PC-3 (cell line): ENCODE measurements around the gene DCDC1. TPM values are rescaled to one million over a fixed set of nuclear protein-coding genes. Genes with fewer than 3 reads are reported as not detected.

ENCODE experiments used
- ATAC-seq: fragments of 200-7000 bp; cut with Tn5 transposase; 2 replicates; pipeline ENCODE4 v1.9.1; 2020; ENCODE audit warnings: mild to moderate bottlenecking, moderate library complexity
- BruUV-seq: library from RNA; stranded (reverse); fragments of 400-500 nt; replicated peaks from 2 replicates; lab custom pipeline; 2021; lab: Mats Ljungman, UMichigan
- CTCF ChIA-PET: fragments of 300-600 bp; sonication (Branson Sonifier 250); formaldehyde crosslinking; loops from one replicate; lab custom pipeline; 2022; ENCODE audit warnings: antibody characterized with exemption; lab: Charles Lee
- POLR2A ChIA-PET: fragments of 300-600 bp; sonication (Branson Sonifier 250); formaldehyde crosslinking; loops from one replicate; lab custom pipeline; 2022; ENCODE audit warnings: antibody characterized with exemption; ENCODE audit not compliant: unreplicated experiment; lab: Charles Lee
- DNase-seq: peaks from one replicate; pipeline ENCODE4 v3.0.0-alpha.2; 2015
- H2AFZ ChIP-seq: fragments of 300-600 bp; sonication (generic); 2 replicates; pipeline ENCODE4 v1.6.0; 2016; ENCODE audit warnings: antibody characterized with exemption, low read length
- H3F3A ChIP-seq: fragments of 300-600 bp; sonication (generic); one replicate; pipeline ENCODE4 v1.6.0; 2017; ENCODE audit warnings: antibody characterized with exemption, low read length, control low read depth, mild to moderate bottlenecking; ENCODE audit not compliant: unreplicated experiment
- H3K27ac ChIP-seq: fragments of 300-600 bp; sonication (generic); 2 replicates; pipeline ENCODE4 v1.5.1; 2016; ENCODE audit warnings: mild to moderate bottlenecking, low read length
- H3K27me3 ChIP-seq: fragments of 300-600 bp; sonication (generic); 2 replicates; pipeline ENCODE4 v1.6.1; 2016; ENCODE audit warnings: low read length, mixed read lengths
- H3K36me3 ChIP-seq: fragments of 300-600 bp; sonication (generic); 2 replicates; pipeline ENCODE4 v1.6.1; 2016; ENCODE audit warnings: low read depth, mixed run types, low read length, mixed read lengths
- H3K4me1 ChIP-seq: fragments of 300-600 bp; sonication (generic); 2 replicates; pipeline ENCODE4 v1.5.1; 2016; ENCODE audit warnings: low read length; ENCODE audit not compliant: insufficient read depth
- H3K4me2 ChIP-seq: fragments of 300-600 bp; sonication (generic); 2 replicates; pipeline ENCODE4 v1.6.0; 2016; ENCODE audit warnings: low read length
- H3K4me3 ChIP-seq: fragments of 300-600 bp; sonication (generic); 2 replicates; pipeline ENCODE4 v1.5.1; 2016; ENCODE audit warnings: mild to moderate bottlenecking, low read length, mixed read lengths
- H3K79me2 ChIP-seq: fragments of 300-600 bp; sonication (generic); 2 replicates; pipeline ENCODE4 v1.6.1; 2017; ENCODE audit warnings: low read length, mixed read lengths
- H3K9ac ChIP-seq: fragments of 300-600 bp; sonication (generic); 2 replicates; pipeline ENCODE4 v1.6.0; 2016; ENCODE audit warnings: mild to moderate bottlenecking, low read length
- H3K9me2 ChIP-seq: fragments of 300-600 bp; sonication (generic); replicated peaks from 2 replicates; pipeline ENCODE4 v1.6.1; 2016; ENCODE audit warnings: mixed run types, low read length, mixed read lengths
- H3K9me3 ChIP-seq: fragments of 300-600 bp; sonication (generic); 2 replicates; pipeline ENCODE4 v1.6.1; 2016; ENCODE audit warnings: low read length, mixed read lengths
- H4K20me1 ChIP-seq: fragments of 300-600 bp; sonication (generic); 2 replicates; pipeline ENCODE4 v1.6.1; 2016; ENCODE audit warnings: low read length, mixed read lengths
- CTCF ChIP-seq: fragments of 300-600 bp; sonication (generic); conservative IDR thresholded peaks from 2 replicates; pipeline ENCODE4 v1.5.1; 2017; ENCODE audit warnings: antibody characterized with exemption, low read depth, mild to moderate bottlenecking, low read length
- EZH2 ChIP-seq: fragments of 300-600 bp; sonication (generic); IDR thresholded peaks from one replicate; pipeline ENCODE4 v1.6.1; 2017; ENCODE audit warnings: antibody characterized with exemption, mild to moderate bottlenecking, low read length; ENCODE audit not compliant: unreplicated experiment
- EZH2phosphoT487 ChIP-seq: fragments of 300-600 bp; sonication (generic); IDR thresholded peaks from 2 replicates; pipeline ENCODE4 v1.6.1; 2018; ENCODE audit warnings: mild to moderate bottlenecking, antibody characterized with exemption, low read length, borderline replicate concordance
- intact Hi-C: fragments of 100-400 bp; cut with micrococcal nuclease; formaldehyde crosslinking; loops from 2 replicates; pipeline ENCODE4 v1.9.0; 2023
- total RNA-seq: library from RNA; depleted of rRNA; stranded (reverse); fragments of >200 nt; gene quantifications from 2 replicates; pipeline ENCODE4 v1.2.3, GENCODE V29; 2014

Gene DCDC1
- total RNA-seq, 1 experiment from 2014 or later = not detected

GRCh38 chr11:31259797-31260196 is 109.7 kb downstream of the DCDC1 start:
- H3K27ac ChIP-seq = no peak overlapping the region
- H3K4me3 ChIP-seq = no peak overlapping the region
- ChIA-PET CTCF (no interaction called here), POLR2A (no interaction called here)
- H3K9me2 ChIP-seq = no peaks in the 10 kb centered on the region
- no peaks in the 10 kb centered on the region for H3F3A ChIP-seq
- no peak overlapping the region for H3K4me2 ChIP-seq
- H4K20me1 ChIP-seq = no peaks in the 10 kb centered on the region
- TF ChIP-seq CTCF = no peak
- no peak for TF ChIP-seq EZH2phosphoT487
- no peaks in the 10 kb centered on the region for H3K36me3 ChIP-seq
- H3K9me3 ChIP-seq = no peaks in the 10 kb centered on the region
- DNase-seq (no peak), ATAC-seq (no peak)
- H2AFZ ChIP-seq = no peak overlapping the region
- no peaks in the 10 kb centered on the region for H3K4me1 ChIP-seq
- H3K79me2 ChIP-seq = no peaks in the 10 kb centered on the region
- no peak overlapping the region for H3K9ac ChIP-seq
- H3K27me3 ChIP-seq = peaks cover 52% of the 10 kb centered on the region
- no TSS peak for BruUV-seq
- intact Hi-C loops = no loop called here

GRCh38 chr11:31254415-31254814 is 115.1 kb downstream of the DCDC1 start:
- no peak overlapping the region for H3K9ac ChIP-seq
- H4K20me1 ChIP-seq = no peaks in the 10 kb centered on the region
- no TSS peak for BruUV-seq
- peaks cover 53% of the 10 kb centered on the region for H3K27me3 ChIP-seq
- H3K79me2 ChIP-seq = no peaks in the 10 kb centered on the region
- H2AFZ ChIP-seq = no peak overlapping the region
- intact Hi-C loops = no loop called here
- H3K4me1 ChIP-seq = no peaks in the 10 kb centered on the region
- no peak for ATAC-seq
- H3F3A ChIP-seq = no peaks in the 10 kb centered on the region
- TF ChIP-seq EZH2 = no peak
- no peak for TF ChIP-seq EZH2phosphoT487
- no peak for TF ChIP-seq CTCF
- DNase-seq = no peak
- no peaks in the 10 kb centered on the region for H3K9me3 ChIP-seq
- no peaks in the 10 kb centered on the region for H3K9me2 ChIP-seq
- H3K27ac ChIP-seq = no peak overlapping the region
- ChIA-PET POLR2A (no interaction called here), CTCF (no interaction called here)
- H3K4me2 ChIP-seq = no peak overlapping the region
- H3K36me3 ChIP-seq = no peaks in the 10 kb centered on the region
- H3K4me3 ChIP-seq = no peak overlapping the region

- no peaks in the 10 kb centered on the region for H3F3A ChIP-seq
- H2AFZ ChIP-seq = no peak overlapping the region
- no peak overlapping the region for H3K27ac ChIP-seq
- H3K9ac ChIP-seq = no peak overlapping the region
- ChIA-PET POLR2A (no interaction called here), CTCF (no interaction called here)
- intact Hi-C loops = loop anchor here (10.0 kb wide), 1 partner anchor 396 kb away; no protein-coding TSS in a partner anchor
- H3K9me3 ChIP-seq = no peaks in the 10 kb centered on the region
- no peaks in the 10 kb centered on the region for H3K79me2 ChIP-seq
- TF ChIP-seq CTCF (no peak), EZH2 (no peak), EZH2phosphoT487 (no peak)
- no peaks in the 10 kb centered on the region for H3K36me3 ChIP-seq
- no peaks in the 10 kb centered on the region for H3K9me2 ChIP-seq
- H3K27me3 ChIP-seq = peaks cover 45% of the 10 kb centered on the region
- H4K20me1 ChIP-seq = no peaks in the 10 kb centered on the region
- no peak for DNase-seq
- H3K4me1 ChIP-seq = no peaks in the 10 kb centered on the region
- H3K4me2 ChIP-seq = no peak overlapping the region
- H3K4me3 ChIP-seq = no peak overlapping the region
- BruUV-seq = no TSS peak
- no peak for ATAC-seq
Measured at GRCh38 chr11:31248768-31249167, 120.8 kb downstream of the DCDC1 start.
